Testis (tissue), 3 donors: ENCODE measurements around the gene FAM162A. TPM values are rescaled to one million over a fixed set of nuclear protein-coding genes. Genes with fewer than 3 reads are reported as not detected.

Experiments
- DNase-seq: peaks from one replicate; pipeline ENCODE4 v3.0.0-alpha.2; 2019
- H3K27ac ChIP-seq, 2 donors: fragments of 200-600 bp; sonication (generic); one replicate each; pipeline ENCODE4 v1.5.1; 2019
- H3K27me3 ChIP-seq: fragments of 200-600 bp; sonication (generic); one replicate; pipeline ENCODE4 v1.5.1; 2019
- H3K36me3 ChIP-seq: fragments of 200-600 bp; sonication (generic); one replicate; pipeline ENCODE4 v1.5.1; 2017; ENCODE audit warnings: low read depth; ENCODE audit errors: missing control alignments
- H3K4me1 ChIP-seq: fragments of 200-600 bp; sonication (generic); one replicate; pipeline ENCODE4 v1.5.1; 2019
- H3K4me3 ChIP-seq, 2 donors: fragments of 200-600 bp; sonication (generic); one replicate each; pipeline ENCODE4 v1.5.1; 2017 to 2019
- H3K9me3 ChIP-seq: fragments of 200-600 bp; sonication (generic); one replicate; pipeline ENCODE4 v1.5.1; 2017
- POLR2A ChIP-seq: fragments of 450-650 bp; IDR thresholded peaks from one replicate; pipeline ENCODE4 v1.6.1; 2017; ENCODE audit warnings: antibody characterized with exemption, mild to moderate bottlenecking, moderate library complexity
- WGBS, 2 donors: methylation state at CpG; one replicate each; pipeline ENCODE4 v1.1.5; 2018; 5-methylcytosine and 5-hydroxymethylcytosine counted together
- intact Hi-C: fragments of 100-400 bp; cut with DNase I; formaldehyde crosslinking; loops from one replicate; pipeline ENCODE4 v1.15.1; 2023; ENCODE audit warnings: low total_unique reads
- polyA plus RNA-seq: library from polyadenylated mRNA; stranded (reverse); fragments of 350-450 nt; fragmentation: Illumina TruSeq; extraction: RNeasy Lipid Tissue Mini Kit (QIAGEN cat#74804); gene quantifications from one replicate; pipeline ENCODE4 v1.2.3, GENCODE V29; 2014; ENCODE audit warnings: low read depth, low replicate concordance; ENCODE audit not compliant: insufficient read depth
- total RNA-seq, 2 donors: library from RNA; depleted of rRNA; stranded (reverse); fragments of >200 nt; gene quantifications; one replicate each; pipeline ENCODE4 v1.2.3, GENCODE V29; 2016
- TF ChIP-seq, protein P1 (sequence below), 3 experiments: fragments of 450-650 bp in 2 of 3; fragments of 200-600 bp in 1 of 3; sonication (generic) in 1 of 3; IDR thresholded peaks; one replicate each; pipeline ENCODE4 v1.5.1; 2016 to 2019; ENCODE audit warnings: antibody characterized with exemption in 3 of 3, mild to moderate bottlenecking in 2 of 3, moderate library complexity in 1 of 3

Gene FAM162A
- total and polyA plus RNA-seq, 3 donors from 2014 or later: 16.0 to 77.7 (median 17.7) TPM

DNA sequence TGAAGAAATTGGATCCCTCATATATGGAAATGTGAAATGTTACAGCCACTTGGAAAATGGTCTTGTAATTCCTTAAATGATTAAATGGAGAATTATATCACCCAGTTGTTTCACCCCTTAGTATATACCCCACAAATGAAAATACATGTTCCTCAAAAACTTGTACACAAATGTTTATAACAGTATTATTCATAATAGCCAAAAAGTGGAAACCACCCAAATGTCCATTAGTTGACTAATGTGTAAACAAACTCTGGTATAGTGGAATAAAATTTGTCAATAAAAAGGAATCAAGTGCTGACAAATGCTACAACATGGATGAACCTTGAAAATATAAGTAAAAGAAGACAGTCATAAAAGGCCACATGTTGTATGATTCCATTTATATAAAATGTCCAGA lies 12.5 kb downstream of the FAM162A start:
- intact Hi-C loops: no loop called here
- H3K27me3 ChIP-seq: no peaks in the 10 kb centered on the region
- H3K27ac ChIP-seq: no peak overlapping the region
- TF ChIP-seq, protein P1, sequence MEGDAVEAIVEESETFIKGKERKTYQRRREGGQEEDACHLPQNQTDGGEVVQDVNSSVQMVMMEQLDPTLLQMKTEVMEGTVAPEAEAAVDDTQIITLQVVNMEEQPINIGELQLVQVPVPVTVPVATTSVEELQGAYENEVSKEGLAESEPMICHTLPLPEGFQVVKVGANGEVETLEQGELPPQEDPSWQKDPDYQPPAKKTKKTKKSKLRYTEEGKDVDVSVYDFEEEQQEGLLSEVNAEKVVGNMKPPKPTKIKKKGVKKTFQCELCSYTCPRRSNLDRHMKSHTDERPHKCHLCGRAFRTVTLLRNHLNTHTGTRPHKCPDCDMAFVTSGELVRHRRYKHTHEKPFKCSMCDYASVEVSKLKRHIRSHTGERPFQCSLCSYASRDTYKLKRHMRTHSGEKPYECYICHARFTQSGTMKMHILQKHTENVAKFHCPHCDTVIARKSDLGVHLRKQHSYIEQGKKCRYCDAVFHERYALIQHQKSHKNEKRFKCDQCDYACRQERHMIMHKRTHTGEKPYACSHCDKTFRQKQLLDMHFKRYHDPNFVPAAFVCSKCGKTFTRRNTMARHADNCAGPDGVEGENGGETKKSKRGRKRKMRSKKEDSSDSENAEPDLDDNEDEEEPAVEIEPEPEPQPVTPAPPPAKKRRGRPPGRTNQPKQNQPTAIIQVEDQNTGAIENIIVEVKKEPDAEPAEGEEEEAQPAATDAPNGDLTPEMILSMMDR (IDR thresholded peaks at IDR 0.05): no peak
- no peak for TF ChIP-seq POLR2A
- no peaks in the 10 kb centered on the region for H3K9me3 ChIP-seq
- no peak overlapping the region for H3K4me3 ChIP-seq
- no peak for DNase-seq
- no peaks in the 10 kb centered on the region for H3K36me3 ChIP-seq
- H3K4me1 ChIP-seq: peaks cover 7% of the 10 kb centered on the region

DNA sequence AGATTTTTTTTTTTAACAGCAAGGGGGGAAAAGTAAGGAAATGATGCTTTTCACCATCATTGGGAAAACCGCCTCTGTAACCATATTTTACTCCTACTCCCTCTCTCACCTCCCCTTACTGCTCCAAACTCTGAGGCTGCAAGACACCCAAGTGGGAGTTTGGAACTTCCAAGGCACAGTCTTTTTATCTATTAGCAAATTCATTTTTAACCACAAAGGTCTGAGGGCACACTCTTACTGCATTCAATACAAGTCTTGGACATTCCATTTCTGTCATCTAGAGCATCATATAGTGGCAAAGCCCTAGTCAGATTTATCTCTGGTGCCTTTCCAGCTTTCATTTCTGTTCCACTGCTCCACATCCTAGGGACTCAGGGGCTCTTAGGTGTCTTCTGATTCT lies 13.2 kb downstream of the FAM162A start:
- H3K27ac ChIP-seq: no peak overlapping the region
- peaks cover 7% of the 10 kb centered on the region for H3K4me1 ChIP-seq
- TF ChIP-seq POLR2A: no peak
- TF ChIP-seq, protein P1 (IDR thresholded peaks at IDR 0.05): no peak
- WGBS, 2 donors: 78 to 88% methylated on average over 1 of the region's 1 CpG
- H3K36me3 ChIP-seq: no peaks in the 10 kb centered on the region
- intact Hi-C loops: no loop called here
- no peak overlapping the region for H3K4me3 ChIP-seq
- H3K9me3 ChIP-seq: no peaks in the 10 kb centered on the region
- DNase-seq: no peak
- no peaks in the 10 kb centered on the region for H3K27me3 ChIP-seq

DNA sequence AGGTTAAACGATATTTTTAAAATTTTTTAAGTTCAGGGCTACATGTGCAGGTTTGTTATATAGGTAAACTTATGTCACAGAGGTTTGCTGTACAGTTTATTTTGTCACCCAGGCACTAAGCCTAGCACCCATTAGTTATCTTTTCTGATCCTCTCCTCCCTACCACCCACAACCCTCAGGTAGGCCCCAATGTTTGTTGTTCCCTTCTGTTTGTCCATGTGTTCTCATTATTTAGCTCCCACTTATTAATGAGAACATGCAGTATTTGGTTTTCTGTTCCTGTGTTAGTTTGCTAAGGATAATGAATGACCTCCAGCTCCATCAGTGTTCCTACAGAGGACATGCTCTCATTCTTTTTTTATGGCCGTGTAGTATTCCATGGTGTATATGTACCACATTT lies 14.9 kb downstream of the FAM162A start:
- DNase-seq: no peak
- H3K4me3 ChIP-seq: no peak overlapping the region
- WGBS, 2 donors: 89 to 96% methylated on average over 2 of the region's 2 CpGs
- no peaks in the 10 kb centered on the region for H3K36me3 ChIP-seq
- H3K27ac ChIP-seq: no peak overlapping the region
- no peaks in the 10 kb centered on the region for H3K27me3 ChIP-seq
- intact Hi-C loops: no loop called here
- no peaks in the 10 kb centered on the region for H3K9me3 ChIP-seq
- no peak for TF ChIP-seq POLR2A
- TF ChIP-seq, protein P1 (IDR thresholded peaks at IDR 0.05): no peak
- H3K4me1 ChIP-seq: no peaks in the 10 kb centered on the region

DNA sequence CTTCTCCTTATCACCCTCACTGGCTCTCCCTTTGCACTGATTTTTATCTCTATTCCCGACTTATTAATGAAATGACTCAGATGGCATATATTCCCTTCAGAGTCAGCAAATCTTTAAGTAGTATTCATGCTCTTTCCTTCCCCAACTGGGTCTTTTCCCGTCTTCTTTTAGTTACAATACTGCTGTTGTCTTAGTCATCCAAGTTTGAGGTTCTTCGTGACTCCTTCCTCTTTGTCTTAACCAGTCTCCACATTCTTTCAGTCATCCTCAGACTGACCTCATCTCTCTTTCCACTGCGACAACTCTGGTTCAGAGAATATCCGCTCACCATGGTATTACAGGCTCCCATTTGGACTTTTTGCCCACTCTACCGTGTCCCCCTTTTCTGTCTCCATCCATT lies 19.5 kb downstream of the FAM162A start:
- Histone ChIP-seq H3K27ac (no peak overlapping the region), H3K36me3 (no peaks in the 10 kb centered on the region), H3K27me3 (no peaks in the 10 kb centered on the region), H3K4me3 (no peak overlapping the region), H3K9me3 (no peaks in the 10 kb centered on the region), H3K4me1 (no peaks in the 10 kb centered on the region)
- TF ChIP-seq, protein P1 (IDR thresholded peaks at IDR 0.05): no peak
- TF ChIP-seq POLR2A: no peak
- WGBS, 2 donors: 95% methylated on average over 6 of the region's 6 CpGs
- no peak for DNase-seq
- intact Hi-C loops: no loop called here

DNA sequence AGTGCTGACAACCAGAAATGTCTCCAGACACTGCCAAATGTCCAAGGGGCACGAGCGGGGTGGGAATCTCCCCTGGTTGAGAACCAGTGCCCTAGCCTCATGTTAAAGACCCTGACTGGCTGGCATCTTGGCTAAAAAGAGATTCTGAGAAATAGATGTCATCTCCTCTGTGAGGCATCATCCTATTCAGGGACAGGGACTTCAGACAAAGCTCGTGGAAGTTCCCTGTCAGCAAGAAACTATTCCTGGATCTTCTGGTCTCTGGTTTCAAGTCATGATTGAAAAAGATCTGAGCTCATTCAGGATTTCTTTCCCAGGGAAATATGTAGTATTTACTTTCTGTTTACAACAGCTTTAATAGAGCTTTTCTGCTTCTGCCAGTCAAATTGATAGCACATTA lies 21.0 kb downstream of the FAM162A start:
- DNase-seq: no peak
- Histone ChIP-seq H3K4me1 (no peaks in the 10 kb centered on the region), H3K27ac (no peak overlapping the region), H3K27me3 (no peaks in the 10 kb centered on the region), H3K36me3 (no peaks in the 10 kb centered on the region), H3K4me3 (no peak overlapping the region), H3K9me3 (no peaks in the 10 kb centered on the region)
- intact Hi-C loops: no loop called here
- 84 to 89% methylated on average over 3 of the region's 3 CpGs for whole genome bisulfite sequencing, 2 donors
- TF ChIP-seq, protein P1 (IDR thresholded peaks at IDR 0.05): no peak
- no peak for TF ChIP-seq POLR2A
